ENCODE data around the gene PRODH2. TPM values are rescaled to one million over a fixed set of nuclear protein-coding genes. Genes with fewer than 3 reads are reported as not detected.

The PRODH2 gene
- total and polyA plus RNA-seq, 2 experiments from 2014 or later, result 6.8 to 13.9 TPM

DNA sequence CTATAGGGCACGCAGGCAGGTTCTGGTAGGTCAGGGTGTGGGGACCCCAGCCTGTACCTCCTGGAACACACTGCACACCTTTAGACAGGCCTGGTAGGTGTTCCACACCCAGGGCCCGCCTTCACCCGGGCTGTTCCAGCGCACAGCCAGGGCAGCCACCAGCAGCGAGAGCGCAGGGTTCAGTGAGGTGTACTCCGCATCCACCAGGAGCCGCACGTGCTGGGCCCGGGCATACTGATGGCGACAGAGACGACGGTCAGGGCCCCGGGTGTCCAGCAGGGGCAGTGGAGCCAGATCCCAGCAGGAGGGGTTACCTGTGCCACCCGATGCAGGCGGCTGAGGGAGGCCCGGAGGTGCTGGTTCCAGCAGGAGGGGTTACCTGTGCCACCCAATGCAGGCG is 6.0 kb downstream of the PRODH2 start:
- Histone ChIP-seq H3K9me2 (replicated peaks; ENCODE audit: insufficient read depth) (no peaks in the 10 kb centered on the region), H3K27ac (no peak overlapping the region), H3K4me3 (no peak overlapping the region), H3K4me2 (no peak overlapping the region), H4K20me1 (ENCODE audit: insufficient read depth, poor library complexity, severe bottlenecking) (no peaks in the 10 kb centered on the region), H2AFZ (no peak overlapping the region), H3K27me3 (no peaks in the 10 kb centered on the region), H3K79me2 (no peaks in the 10 kb centered on the region), H3K36me3 (replicated peaks; ENCODE audit: insufficient read depth, low read depth) (no peaks in the 10 kb centered on the region), H3K4me1 (ENCODE audit: insufficient read depth) (no peaks in the 10 kb centered on the region), H3K9me3 (ENCODE audit: low read depth) (no peaks in the 10 kb centered on the region)
- DNase-seq (ENCODE audit: low spot score), result no peak
- TF ChIP-seq, protein P1, sequence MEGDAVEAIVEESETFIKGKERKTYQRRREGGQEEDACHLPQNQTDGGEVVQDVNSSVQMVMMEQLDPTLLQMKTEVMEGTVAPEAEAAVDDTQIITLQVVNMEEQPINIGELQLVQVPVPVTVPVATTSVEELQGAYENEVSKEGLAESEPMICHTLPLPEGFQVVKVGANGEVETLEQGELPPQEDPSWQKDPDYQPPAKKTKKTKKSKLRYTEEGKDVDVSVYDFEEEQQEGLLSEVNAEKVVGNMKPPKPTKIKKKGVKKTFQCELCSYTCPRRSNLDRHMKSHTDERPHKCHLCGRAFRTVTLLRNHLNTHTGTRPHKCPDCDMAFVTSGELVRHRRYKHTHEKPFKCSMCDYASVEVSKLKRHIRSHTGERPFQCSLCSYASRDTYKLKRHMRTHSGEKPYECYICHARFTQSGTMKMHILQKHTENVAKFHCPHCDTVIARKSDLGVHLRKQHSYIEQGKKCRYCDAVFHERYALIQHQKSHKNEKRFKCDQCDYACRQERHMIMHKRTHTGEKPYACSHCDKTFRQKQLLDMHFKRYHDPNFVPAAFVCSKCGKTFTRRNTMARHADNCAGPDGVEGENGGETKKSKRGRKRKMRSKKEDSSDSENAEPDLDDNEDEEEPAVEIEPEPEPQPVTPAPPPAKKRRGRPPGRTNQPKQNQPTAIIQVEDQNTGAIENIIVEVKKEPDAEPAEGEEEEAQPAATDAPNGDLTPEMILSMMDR (IDR thresholded peaks at IDR 0.05; ENCODE audit: poor library complexity), result no peak
- TF ChIP-seq EZH2 (IDR thresholded peaks at IDR 0.05; ENCODE audit: borderline replicate concordance) (no peak), EZH2phosphoT487 (IDR thresholded peaks at IDR 0.05; ENCODE audit: low read depth, severe bottlenecking, unreplicated experiment) (no peak)
- 86% methylated on average over 18 of the region's 18 CpGs for WGBS (ENCODE audit: low lambda C conversion rate, missing lambda C conversion rate)

GRCh38 chr19:35805526-35806102 is 7.0 kb downstream of the PRODH2 start:
- 79% methylated on average over 5 of the region's 5 CpGs for WGBS (ENCODE audit: low lambda C conversion rate, missing lambda C conversion rate)
- no peaks in the 10 kb centered on the region for H3K9me3 ChIP-seq (ENCODE audit: low read depth)
- H3K79me2 ChIP-seq, result no peaks in the 10 kb centered on the region
- H3K27me3 ChIP-seq, result no peaks in the 10 kb centered on the region
- H3K27ac ChIP-seq, result no peak overlapping the region
- H3K36me3 ChIP-seq (replicated peaks; ENCODE audit: insufficient read depth, low read depth), result no peaks in the 10 kb centered on the region
- H3K4me1 ChIP-seq (ENCODE audit: insufficient read depth), result no peaks in the 10 kb centered on the region
- H2AFZ ChIP-seq, result no peak overlapping the region
- no peak overlapping the region for H3K4me2 ChIP-seq
- TF ChIP-seq EZH2phosphoT487 (IDR thresholded peaks at IDR 0.05; ENCODE audit: low read depth, severe bottlenecking, unreplicated experiment), result no peak
- TF ChIP-seq, protein P1 (IDR thresholded peaks at IDR 0.05; ENCODE audit: poor library complexity), result no peak
- TF ChIP-seq EZH2 (IDR thresholded peaks at IDR 0.05; ENCODE audit: borderline replicate concordance), result no peak
- H3K4me3 ChIP-seq, result no peak overlapping the region
- no peaks in the 10 kb centered on the region for H4K20me1 ChIP-seq (ENCODE audit: insufficient read depth, poor library complexity, severe bottlenecking)
- DNase-seq (ENCODE audit: low spot score), result no peak
- no peaks in the 10 kb centered on the region for H3K9me2 ChIP-seq (replicated peaks; ENCODE audit: insufficient read depth)

DNA sequence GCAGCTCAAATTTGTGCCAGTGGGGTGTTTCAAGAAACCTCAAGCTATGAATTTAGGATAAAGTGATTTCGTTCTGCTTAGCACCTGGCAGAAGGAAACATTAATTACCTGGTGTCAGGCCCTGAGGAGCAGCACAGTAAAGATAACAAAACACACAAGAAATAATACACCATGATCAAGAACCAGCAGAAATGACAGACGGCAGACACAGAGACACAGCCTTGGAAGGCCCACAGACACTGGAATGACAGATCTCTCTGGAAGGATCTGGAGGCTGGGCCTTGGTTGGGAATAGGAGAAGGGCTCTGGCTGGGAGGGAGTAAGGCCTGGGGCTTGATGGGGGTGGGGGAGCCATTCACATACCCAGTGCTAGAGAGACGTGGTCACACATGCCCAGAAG is 10.8 kb downstream of the PRODH2 start:
- Histone ChIP-seq H3K27ac (no peak overlapping the region), H3K27me3 (peaks cover 16% of the 10 kb centered on the region), H3K4me2 (no peak overlapping the region), H3K9me3 (ENCODE audit: low read depth) (no peaks in the 10 kb centered on the region), H3K36me3 (replicated peaks; ENCODE audit: insufficient read depth, low read depth) (no peaks in the 10 kb centered on the region), H3K4me3 (no peak overlapping the region), H3K79me2 (no peaks in the 10 kb centered on the region), H4K20me1 (ENCODE audit: insufficient read depth, poor library complexity, severe bottlenecking) (no peaks in the 10 kb centered on the region), H3K9me2 (replicated peaks; ENCODE audit: insufficient read depth) (no peaks in the 10 kb centered on the region), H2AFZ (no peak overlapping the region), H3K4me1 (ENCODE audit: insufficient read depth) (no peaks in the 10 kb centered on the region)
- TF ChIP-seq EZH2 (IDR thresholded peaks at IDR 0.05; ENCODE audit: borderline replicate concordance) (no peak), EZH2phosphoT487 (IDR thresholded peaks at IDR 0.05; ENCODE audit: low read depth, severe bottlenecking, unreplicated experiment) (no peak)
- TF ChIP-seq, protein P1 (IDR thresholded peaks at IDR 0.05; ENCODE audit: poor library complexity), result no peak
- DNase-seq (ENCODE audit: low spot score), result no peak
- WGBS (ENCODE audit: low lambda C conversion rate, missing lambda C conversion rate), result 77% methylated on average over 3 of the region's 3 CpGs

All from hepatocyte (in vitro differentiated cells).